AG04450 (cell line): Measurements from ENCODE around the gene TRAF3IP1. TPM values are rescaled to one million over a fixed set of nuclear protein-coding genes. Genes with fewer than 3 reads are reported as not detected.
A peak's percentile ranks its signal among the peaks of the same experiment; 100 is the strongest.
"Not testable (repeated sequence)": the region's sequence is repeated elsewhere in the genome, so short reads cannot be mapped to it uniquely, and the experiment has no call there.

Experiments used
- CTCF ChIA-PET: fragments of 300-600, 350-600 bp; formaldehyde crosslinking; extraction: SDS; loops from one replicate; lab custom pipeline; 2022; ENCODE audit warnings: antibody characterized with exemption, inconsistent platforms; lab: Charles Lee
- POLR2A ChIA-PET: fragments of 350-600 bp; formaldehyde crosslinking; extraction: SDS; loops from one replicate; lab custom pipeline; 2021; ENCODE audit warnings: antibody characterized with exemption, inconsistent platforms; lab: Yijun Ruan, JAX
- DNase-seq: peaks from one replicate; pipeline ENCODE4 v3.0.0-alpha.2; 2011; ENCODE audit warnings: low read depth, low spot score
- H3K27ac ChIP-seq: one replicate; pipeline ENCODE4 v1.5.1; 2012; ENCODE audit warnings: low read depth, low read length, control low read depth
- H3K27me3 ChIP-seq: one replicate; pipeline ENCODE4 v1.6.0; 2012; ENCODE audit warnings: low read length; ENCODE audit not compliant: control insufficient read depth, insufficient read depth
- H3K4me3 ChIP-seq: 2 replicates; pipeline ENCODE4 v1.5.1; 2011; ENCODE audit warnings: mild to moderate bottlenecking, low read depth, low read length, control low read depth
- H3K9me3 ChIP-seq: 2 replicates; pipeline ENCODE4 v1.5.1; 2012; ENCODE audit warnings: low read length; ENCODE audit not compliant: control insufficient read depth, insufficient read depth
- polyA plus RNA-seq: library from polyadenylated mRNA; depleted of rRNA; stranded (reverse); fragments of >200 nt; gene quantifications from 2 replicates; pipeline ENCODE4 v1.2.3, GENCODE V29; 2011
- TF ChIP-seq, protein P1 (sequence below): IDR thresholded peaks from 2 replicates; pipeline ENCODE4 v1.5.1; 2011; ENCODE audit warnings: low read depth, low read length, control low read depth, inconsistent platforms

Gene TRAF3IP1
- polyA plus RNA-seq, 1 experiment = 5.9 TPM

DNA sequence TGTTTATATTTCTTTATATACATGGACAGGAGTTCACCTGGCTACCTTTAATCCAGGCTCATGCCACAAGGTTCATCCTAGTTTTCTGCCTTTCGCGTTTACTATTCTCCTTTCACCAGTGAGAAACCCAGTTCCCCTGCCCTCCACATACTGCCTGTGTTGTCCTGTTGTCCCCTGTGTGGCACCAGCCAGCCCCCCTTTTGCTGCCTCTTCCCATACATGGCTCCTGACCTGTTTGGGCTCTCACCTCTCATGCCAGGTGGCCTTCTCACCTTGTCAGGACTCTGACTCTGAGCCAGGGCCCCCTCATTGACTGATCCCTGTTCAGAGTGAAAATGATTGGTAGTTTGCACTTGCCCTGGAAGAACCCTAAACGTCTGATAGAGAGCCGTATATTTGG is 120.0 kb downstream of the TRAF3IP1 start:
- ChIA-PET POLR2A (no interaction called here), CTCF (no interaction called here)
- Histone ChIP-seq H3K9me3 (no peaks in the 10 kb centered on the region; the same call in 1 of the 2 replicates), H3K27ac (peak overlapping the region; percentile 65), H3K27me3 (no peaks in the 10 kb centered on the region), H3K4me3 (no peak overlapping the region)
- TF ChIP-seq, protein P1, sequence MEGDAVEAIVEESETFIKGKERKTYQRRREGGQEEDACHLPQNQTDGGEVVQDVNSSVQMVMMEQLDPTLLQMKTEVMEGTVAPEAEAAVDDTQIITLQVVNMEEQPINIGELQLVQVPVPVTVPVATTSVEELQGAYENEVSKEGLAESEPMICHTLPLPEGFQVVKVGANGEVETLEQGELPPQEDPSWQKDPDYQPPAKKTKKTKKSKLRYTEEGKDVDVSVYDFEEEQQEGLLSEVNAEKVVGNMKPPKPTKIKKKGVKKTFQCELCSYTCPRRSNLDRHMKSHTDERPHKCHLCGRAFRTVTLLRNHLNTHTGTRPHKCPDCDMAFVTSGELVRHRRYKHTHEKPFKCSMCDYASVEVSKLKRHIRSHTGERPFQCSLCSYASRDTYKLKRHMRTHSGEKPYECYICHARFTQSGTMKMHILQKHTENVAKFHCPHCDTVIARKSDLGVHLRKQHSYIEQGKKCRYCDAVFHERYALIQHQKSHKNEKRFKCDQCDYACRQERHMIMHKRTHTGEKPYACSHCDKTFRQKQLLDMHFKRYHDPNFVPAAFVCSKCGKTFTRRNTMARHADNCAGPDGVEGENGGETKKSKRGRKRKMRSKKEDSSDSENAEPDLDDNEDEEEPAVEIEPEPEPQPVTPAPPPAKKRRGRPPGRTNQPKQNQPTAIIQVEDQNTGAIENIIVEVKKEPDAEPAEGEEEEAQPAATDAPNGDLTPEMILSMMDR = no peak
- no peak for DNase-seq

DNA sequence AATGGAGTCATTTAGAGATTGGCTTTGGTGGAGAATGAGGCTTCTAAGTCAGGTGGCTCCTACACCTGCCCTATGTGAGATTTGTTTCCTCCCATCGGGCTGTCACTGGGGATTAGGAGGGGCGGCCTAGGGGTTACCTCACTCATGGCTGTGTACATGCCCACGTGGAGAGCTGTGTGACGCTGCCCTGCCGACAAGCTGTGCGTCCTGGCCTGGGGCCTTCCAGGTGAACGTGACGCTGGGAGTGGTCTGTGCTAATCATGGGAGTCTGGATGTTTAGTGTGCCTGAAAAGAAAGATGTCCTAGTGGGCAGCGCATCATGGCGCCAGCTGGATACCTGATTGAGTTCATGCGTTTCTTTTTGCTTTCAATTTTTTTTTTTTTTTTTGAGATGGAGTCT is 120.4 kb downstream of the TRAF3IP1 start:
- Histone ChIP-seq H3K9me3 (no peaks in the 10 kb centered on the region), H3K27me3 (no peaks in the 10 kb centered on the region), H3K4me3 (no peak overlapping the region), H3K27ac (peak overlapping the region; percentile 65)
- ChIA-PET POLR2A (no interaction called here), CTCF (no interaction called here)
- TF ChIP-seq, protein P1 = no peak
- no peak for DNase-seq

DNA sequence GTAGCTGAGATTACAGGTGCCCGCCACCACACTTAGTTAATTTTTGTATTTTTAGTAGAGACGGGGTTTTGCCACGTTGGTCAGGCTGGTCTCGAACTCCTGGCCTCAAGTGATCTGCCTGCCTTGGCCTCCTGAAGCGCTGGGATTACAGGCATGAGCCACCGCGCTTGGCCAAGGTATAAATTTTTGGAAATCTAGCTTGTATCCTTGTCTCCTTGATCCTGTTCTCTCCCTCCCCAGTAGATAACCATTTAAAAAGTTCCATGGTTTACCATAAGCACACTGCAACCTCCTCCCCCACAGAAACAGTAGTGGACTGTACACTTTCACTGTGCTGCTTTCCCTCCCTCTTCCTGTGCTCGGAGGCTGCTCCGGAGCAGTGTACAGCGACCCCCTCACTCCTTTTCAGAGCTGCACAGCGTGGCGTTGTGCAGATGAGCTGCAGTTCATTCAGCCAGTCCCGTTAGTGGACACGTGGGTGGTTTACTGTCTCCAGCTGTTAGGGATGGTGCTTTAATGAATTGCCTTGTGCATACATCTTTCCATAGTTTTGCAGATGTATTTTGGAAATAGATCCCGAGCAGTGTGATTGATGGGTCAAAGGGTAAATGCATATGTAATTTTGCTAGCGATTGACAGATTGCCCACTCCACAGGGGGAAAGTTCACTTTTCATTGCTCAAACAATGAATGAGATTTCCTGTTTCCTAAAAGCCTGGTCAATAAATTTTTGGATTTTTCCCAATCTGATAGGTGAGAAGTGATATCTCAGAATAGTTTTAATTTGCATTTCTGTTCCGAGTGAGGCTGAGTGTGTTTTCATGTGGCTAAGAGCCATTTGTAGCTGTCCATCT is 121.2 kb downstream of the TRAF3IP1 start:
- H3K4me3 ChIP-seq = no peak overlapping the region
- H3K9me3 ChIP-seq = no peaks in the 10 kb centered on the region
- no peak overlapping the region for H3K27ac ChIP-seq
- ChIA-PET CTCF (interaction anchor here (2.1 kb wide), 1 partner anchor 71 kb away, joined by 6 read pairs; no protein-coding TSS in a partner anchor), POLR2A (no interaction called here)
- no peaks in the 10 kb centered on the region for H3K27me3 ChIP-seq
- no peak for DNase-seq
- TF ChIP-seq, protein P1 = no peak

DNA sequence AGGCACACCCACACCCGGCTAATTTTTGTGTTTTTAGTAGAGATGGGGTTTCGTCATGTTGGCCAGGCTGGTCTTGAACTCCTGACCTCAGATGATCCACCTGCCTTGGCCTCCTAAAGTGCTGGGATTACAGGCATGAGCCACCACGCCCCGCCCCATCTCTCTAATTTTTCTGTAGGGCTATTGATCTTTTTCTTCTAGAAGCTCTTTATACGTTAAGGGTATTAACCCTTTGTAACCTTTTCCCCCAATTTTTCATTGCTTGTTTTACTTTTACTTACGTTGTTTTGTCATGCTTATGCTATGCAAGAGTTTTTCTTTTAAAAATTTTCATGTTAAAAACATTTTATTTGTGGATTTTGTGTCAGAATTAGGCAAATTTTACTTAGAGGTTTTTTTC is 121.9 kb downstream of the TRAF3IP1 start:
- H3K9me3 ChIP-seq, H3K4me3 ChIP-seq, DNase-seq, H3K27me3 ChIP-seq, POLR2A ChIA-PET, H3K27ac ChIP-seq: not testable (repeated sequence)
- CTCF ChIA-PET = interaction anchor here (0.6 to 2.1 kb wide), 2 partner anchors 71 to 75 kb away, joined by 3 to 6 read pairs; no protein-coding TSS in a partner anchor

DNA sequence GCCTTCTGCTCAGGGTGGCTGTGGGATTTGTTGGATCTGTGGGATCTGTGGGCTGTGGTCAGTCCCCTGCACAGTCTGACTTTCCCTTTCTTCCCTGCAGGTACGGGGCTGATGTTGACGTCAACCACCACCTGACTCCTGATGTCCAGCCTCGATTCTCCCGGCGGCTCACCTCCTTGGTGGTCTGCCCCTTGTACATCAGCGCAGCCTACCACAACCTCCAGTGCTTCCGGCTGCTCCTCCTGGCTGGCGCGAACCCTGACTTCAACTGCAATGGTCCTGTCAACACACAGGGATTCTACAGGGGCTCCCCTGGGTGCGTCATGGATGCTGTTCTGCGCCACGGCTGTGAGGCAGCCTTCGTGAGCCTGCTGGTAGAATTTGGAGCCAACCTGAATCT is 123.9 kb downstream of the TRAF3IP1 start:
- TF ChIP-seq, protein P1 = no peak
- no peaks in the 10 kb centered on the region for H3K9me3 ChIP-seq
- no peaks in the 10 kb centered on the region for H3K27me3 ChIP-seq
- H3K27ac ChIP-seq = no peak overlapping the region
- no peak overlapping the region for H3K4me3 ChIP-seq
- ChIA-PET CTCF (interaction anchor here (0.5 kb wide), 1 partner anchor 14 kb away, joined by 4 read pairs; no protein-coding TSS in a partner anchor), POLR2A (no interaction called here)
- DNase-seq = no peak
